GM18909 (cell line): ENCODE measurements around the gene TMIGD1.

Experiments used
- ATAC-seq: cut with Tn5 transposase; IDR thresholded peaks from one replicate; pipeline ENCODE4 v1.9.1; 2021; ENCODE audit warnings: mild to moderate bottlenecking; ENCODE audit not compliant: unreplicated experiment, poor library complexity

Gene TMIGD1

GRCh38 chr17:30292286-30292858 lies 41.5 kb downstream of the TMIGD1 start:
- peak; percentile 28 for ATAC-seq

- peak; percentile 78 for ATAC-seq
These were observed 42.1 kb downstream of the TMIGD1 start, which contains the start of gene BLMH for GRCh38 chr17:30291543-30292285. Gene BLMH (minus strand): TSS chr17:30291944. CDS start chr17:30291819, 125 bp downstream.

GRCh38 chr17:30290696-30291542 lies 42.9 kb downstream of the TMIGD1 start:
- peak; percentile 55 for ATAC-seq

- ATAC-seq, result no peak
These were observed 43.8 kb downstream of the TMIGD1 start for GRCh38 chr17:30290077-30290476.

GRCh38 chr17:30279156-30279555 lies 54.7 kb downstream of the TMIGD1 start:
- ATAC-seq, result no peak

- no peak for ATAC-seq
These were observed 55.8 kb downstream of the TMIGD1 start for GRCh38 chr17:30278032-30278431.

GRCh38 chr17:30275911-30276310 lies 57.9 kb downstream of the TMIGD1 start:
- no peak for ATAC-seq

DNA sequence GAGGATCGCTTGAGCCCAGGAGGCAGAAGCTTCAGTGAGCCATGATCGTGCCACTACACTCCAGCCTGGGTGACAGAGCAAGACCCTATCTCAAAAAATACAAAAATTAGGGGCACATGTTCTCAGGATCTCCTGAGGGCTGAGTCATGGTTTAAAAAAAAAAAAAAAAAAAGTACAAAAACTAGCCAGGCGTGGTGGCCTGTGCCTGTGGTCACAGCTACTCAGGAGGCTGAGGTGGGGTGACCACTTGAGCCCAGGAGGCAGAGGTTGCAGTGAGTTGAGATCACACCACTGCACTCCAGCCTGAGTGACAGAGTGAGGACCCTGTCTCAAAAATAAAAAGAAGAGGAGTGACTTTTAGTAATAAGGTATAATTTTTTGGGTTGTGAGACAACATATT lies 59.0 kb downstream of the TMIGD1 start:
- ATAC-seq, result no peak

DNA sequence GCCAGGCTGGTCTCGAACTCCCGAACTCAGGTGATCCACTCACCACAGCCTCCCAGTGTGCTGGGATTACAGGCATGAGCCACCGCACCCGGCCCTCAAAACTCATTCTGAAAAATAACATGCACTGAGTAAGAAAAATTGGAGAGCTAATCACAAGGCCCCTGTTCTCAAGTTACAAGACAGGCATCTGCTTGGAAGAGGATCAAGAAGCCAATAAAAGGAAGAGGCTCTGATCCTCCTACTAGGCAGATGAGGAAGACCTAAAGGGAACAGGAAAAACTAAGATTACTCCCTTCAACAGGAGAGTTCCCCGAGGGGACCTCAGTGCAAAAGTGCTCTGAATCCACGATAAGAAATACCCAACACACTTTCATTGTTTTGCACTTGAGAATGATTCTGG lies 60.5 kb downstream of the TMIGD1 start:
- no peak for ATAC-seq

DNA sequence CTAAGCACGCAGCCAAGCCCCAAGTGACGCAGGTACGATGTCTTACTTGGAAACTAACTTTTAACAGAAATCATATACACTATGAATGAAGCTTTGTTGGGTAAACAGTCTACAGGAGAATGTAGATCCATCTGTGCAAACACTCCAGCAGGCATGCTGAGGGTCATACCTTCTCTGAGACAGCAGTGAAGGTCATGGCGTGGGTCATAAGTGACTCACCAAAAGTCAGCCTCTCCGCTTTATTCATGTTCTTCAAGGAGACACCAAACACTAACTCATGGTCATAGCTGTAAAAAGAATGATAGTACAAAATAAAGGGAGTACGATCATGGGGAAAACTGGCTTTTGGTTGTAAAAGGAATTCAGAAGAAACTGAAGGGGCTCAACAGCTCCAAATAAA lies 62.8 kb downstream of the TMIGD1 start:
- no peak for ATAC-seq

DNA sequence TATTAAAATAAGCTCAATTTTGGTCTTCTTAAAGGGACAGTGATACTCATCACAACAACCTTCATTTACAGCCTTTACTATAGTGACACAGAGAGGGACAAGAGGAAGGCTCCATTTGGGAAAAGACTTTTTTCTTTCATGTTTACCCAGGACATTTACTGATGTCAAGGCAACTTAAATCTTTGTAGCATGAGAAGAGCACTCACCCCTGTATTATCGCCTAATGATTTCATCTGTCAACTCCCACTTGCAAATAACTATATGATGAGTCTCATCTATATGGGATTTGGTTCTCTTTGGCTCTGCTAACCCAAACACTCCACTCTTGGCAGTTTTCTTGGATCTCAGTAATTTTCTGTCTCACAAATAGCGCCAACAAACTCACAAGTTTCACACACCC lies 66.2 kb downstream of the TMIGD1 start:
- no peak for ATAC-seq
